HG03066 (cell line): ENCODE measurements around the gene LPO.

Experiments
- ATAC-seq: cut with Tn5 transposase; IDR thresholded peaks from one replicate; pipeline ENCODE4 v1.9.1; 2021; ENCODE audit warnings: low read depth; ENCODE audit not compliant: unreplicated experiment

The LPO gene

GRCh38 chr17:58276423-58276822 is 38.0 kb downstream of the LPO start:
- ATAC-seq, result no peak

GRCh38 chr17:58277107-58277801 is 38.9 kb downstream of the LPO start:
- ATAC-seq, result no peak

- ATAC-seq, result no peak
Observed at GRCh38 chr17:58277802-58278595, 39.6 kb downstream of the LPO start.

- ATAC-seq, result no peak
Observed at GRCh38 chr17:58278661-58279015, 40.3 kb downstream of the LPO start.

GRCh38 chr17:58279016-58279711 is 40.8 kb downstream of the LPO start:
- ATAC-seq, result no peak

GRCh38 chr17:58279736-58280479 is 41.5 kb downstream of the LPO start:
- no peak for ATAC-seq

GRCh38 chr17:58280480-58281217 is 42.3 kb downstream of the LPO start, which contains the start of gene MPO:
Gene MPO, minus strand, starts transcription at chr17:58280935. Its CDS starts 177 bp downstream, at chr17:58280758.
- ATAC-seq, result no peak

- ATAC-seq, result no peak
Observed at GRCh38 chr17:58281511-58282011, 43.2 kb downstream of the LPO start.

GRCh38 chr17:58282442-58282841 is 44.1 kb downstream of the LPO start:
- ATAC-seq, result no peak

GRCh38 chr17:58283674-58284612 is 45.6 kb downstream of the LPO start:
- ATAC-seq, result no peak

- no peak for ATAC-seq
Observed at GRCh38 chr17:58284613-58285421, 46.4 kb downstream of the LPO start.

- ATAC-seq, result no peak
Observed at GRCh38 chr17:58285422-58285810, 47.0 kb downstream of the LPO start.

GRCh38 chr17:58289869-58290268 is 51.5 kb downstream of the LPO start:
- ATAC-seq, result no peak

- no peak for ATAC-seq
Observed at GRCh38 chr17:58291246-58291645, 52.9 kb downstream of the LPO start.

GRCh38 chr17:58294034-58294433 is 55.6 kb downstream of the LPO start:
- ATAC-seq, result no peak

- no peak for ATAC-seq
Observed at GRCh38 chr17:58300336-58300735, 62.0 kb downstream of the LPO start.

GRCh38 chr17:58301504-58302150 is 63.2 kb downstream of the LPO start:
- ATAC-seq, result no peak
